ENCODE results near the gene PSKH1.

Gene PSKH1

DNA sequence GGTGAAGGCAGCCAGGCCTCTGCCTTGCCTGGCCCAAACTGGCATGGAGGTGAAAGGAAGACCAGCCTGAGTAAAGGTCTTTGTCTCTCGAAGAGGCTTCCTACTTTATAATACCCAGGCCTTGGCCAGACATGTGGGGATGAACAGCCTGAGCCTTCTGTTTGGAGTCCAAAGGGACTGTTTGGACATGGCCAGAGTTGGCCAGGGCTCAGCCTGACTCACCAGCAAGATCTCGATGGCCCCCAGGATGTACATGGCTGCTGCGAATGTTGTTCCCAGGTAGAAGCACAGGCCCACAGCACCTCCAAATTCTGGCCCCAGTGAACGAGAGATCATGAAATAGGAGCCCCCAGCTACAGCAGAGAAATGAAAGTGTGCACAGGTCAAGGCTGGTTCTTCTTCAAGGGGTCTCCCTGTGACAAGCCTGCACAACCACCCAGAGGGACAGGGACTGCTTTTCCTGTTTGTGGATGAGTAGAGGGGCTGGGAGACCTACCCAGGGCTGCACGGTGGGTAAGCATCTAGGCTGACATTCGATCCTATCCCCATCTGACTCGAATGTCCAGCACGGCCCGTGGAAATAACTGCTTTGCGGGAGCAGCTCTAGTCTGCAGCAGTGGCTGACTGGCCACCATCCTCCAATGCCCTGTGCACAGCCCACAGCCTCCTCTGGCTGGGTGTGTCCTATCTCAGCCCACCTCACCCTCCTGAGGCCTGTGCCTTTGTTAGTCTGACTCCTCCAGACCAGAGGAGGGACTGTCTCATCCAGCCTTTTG lies 61.6 kb downstream of the PSKH1 start:
- in situ Hi-C loops (cut with HindIII; ENCODE audit: low sequenced_read_pairs): no loop called here
- H3K4me3 ChIP-seq (ENCODE audit: low read depth, low read length): no peak overlapping the region
- DNase-seq (ENCODE audit: low read depth): no peak
- TF ChIP-seq, protein P1, sequence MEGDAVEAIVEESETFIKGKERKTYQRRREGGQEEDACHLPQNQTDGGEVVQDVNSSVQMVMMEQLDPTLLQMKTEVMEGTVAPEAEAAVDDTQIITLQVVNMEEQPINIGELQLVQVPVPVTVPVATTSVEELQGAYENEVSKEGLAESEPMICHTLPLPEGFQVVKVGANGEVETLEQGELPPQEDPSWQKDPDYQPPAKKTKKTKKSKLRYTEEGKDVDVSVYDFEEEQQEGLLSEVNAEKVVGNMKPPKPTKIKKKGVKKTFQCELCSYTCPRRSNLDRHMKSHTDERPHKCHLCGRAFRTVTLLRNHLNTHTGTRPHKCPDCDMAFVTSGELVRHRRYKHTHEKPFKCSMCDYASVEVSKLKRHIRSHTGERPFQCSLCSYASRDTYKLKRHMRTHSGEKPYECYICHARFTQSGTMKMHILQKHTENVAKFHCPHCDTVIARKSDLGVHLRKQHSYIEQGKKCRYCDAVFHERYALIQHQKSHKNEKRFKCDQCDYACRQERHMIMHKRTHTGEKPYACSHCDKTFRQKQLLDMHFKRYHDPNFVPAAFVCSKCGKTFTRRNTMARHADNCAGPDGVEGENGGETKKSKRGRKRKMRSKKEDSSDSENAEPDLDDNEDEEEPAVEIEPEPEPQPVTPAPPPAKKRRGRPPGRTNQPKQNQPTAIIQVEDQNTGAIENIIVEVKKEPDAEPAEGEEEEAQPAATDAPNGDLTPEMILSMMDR (IDR thresholded peaks at IDR 0.05; ENCODE audit: low read depth, low read length, missing control alignments): no peak

DNA sequence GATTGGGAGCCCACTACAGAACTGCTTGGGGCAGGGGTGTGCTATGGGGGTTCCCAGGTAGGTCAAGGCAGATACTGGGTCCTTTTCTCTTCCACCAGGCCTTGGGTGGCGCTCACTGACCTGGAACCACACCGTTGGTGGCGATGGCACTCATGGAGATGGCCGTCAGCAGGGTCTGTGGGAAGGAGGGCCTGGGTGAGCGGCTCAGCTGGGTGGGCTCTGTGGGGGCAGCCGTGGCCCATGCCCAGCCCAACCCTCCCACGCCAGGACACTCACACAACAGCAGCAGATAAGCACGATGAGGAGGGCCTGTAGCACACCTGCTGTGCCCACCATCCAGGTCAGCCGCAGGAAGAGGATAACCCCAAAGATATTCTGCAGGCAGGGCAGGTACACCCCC lies 64.6 kb downstream of the PSKH1 start:
- TF ChIP-seq, protein P1 (IDR thresholded peaks at IDR 0.05; ENCODE audit: low read depth, low read length, missing control alignments): no peak
- no peak overlapping the region for H3K4me3 ChIP-seq (ENCODE audit: low read depth, low read length)
- in situ Hi-C loops (cut with HindIII; ENCODE audit: low sequenced_read_pairs): no loop called here
- no peak for DNase-seq (ENCODE audit: low read depth)

DNA sequence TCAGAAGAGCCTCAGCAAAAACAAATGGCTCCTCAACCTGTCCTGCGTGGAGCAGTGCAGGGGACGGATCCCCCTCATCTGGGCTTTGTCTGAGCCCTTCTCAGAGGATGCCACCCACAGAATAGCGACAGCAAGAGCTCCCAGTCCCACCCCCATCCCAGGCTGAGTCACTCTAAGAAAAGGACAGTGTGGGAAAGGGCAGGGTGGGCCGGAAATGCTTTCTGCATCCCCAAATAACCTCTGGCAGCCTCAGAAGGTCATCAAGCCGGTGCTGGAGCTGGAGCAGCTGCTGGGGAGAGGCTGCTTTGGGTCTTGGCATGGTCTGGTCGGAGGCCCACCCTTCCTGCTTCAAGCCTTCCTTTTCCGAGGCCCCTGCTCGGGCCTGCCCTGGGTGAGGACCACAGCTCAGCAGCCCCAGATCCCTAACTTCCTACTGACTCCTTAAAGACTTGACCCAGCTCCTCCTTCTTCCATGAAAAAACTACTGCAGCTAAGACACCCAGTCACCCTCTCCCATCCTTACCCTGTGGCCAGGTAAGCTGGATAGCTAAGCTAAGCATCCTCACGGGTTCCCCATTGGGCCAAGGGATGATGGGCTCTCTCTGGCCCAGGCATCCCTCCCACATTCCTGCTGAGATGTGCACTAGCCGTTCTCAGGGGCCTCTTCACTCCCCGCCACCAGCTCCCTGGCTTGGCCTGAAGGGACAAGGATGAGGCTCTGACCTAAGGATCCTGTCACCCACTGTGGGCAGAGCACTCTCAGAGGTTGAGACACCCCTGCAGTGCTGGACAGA lies 66.7 kb downstream of the PSKH1 start:
- DNase-seq (ENCODE audit: low read depth): no peak
- TF ChIP-seq, protein P1 (IDR thresholded peaks at IDR 0.05; ENCODE audit: low read depth, low read length, missing control alignments): no peak
- H3K4me3 ChIP-seq (ENCODE audit: low read depth, low read length): no peak overlapping the region
- in situ Hi-C loops (cut with HindIII; ENCODE audit: low sequenced_read_pairs): no loop called here

DNA sequence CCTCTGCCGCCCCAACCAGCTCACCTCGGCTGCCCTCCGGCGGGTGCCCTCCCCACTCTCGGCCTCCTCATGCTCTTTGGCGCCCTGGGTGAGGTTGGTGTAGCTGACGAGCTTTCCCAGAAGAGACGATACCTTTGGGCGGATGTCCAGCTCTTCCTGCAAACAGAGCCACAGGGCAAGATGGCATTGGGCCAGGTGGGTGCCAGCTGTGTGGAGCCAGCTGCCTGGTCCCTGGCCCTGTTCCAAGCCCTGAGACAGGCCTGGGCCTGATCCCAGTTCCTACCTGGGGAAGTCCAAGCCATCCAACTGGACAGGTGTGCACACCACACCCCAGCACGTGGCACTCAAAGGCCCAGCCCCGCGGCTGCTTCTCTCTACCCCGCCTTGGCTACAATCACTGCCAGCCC lies 68.5 kb downstream of the PSKH1 start:
- DNase-seq (ENCODE audit: low read depth): no peak
- TF ChIP-seq, protein P1 (IDR thresholded peaks at IDR 0.05; ENCODE audit: low read depth, low read length, missing control alignments): no peak
- in situ Hi-C loops (cut with HindIII; ENCODE audit: low sequenced_read_pairs): no loop called here
- H3K4me3 ChIP-seq (ENCODE audit: low read depth, low read length): no peak overlapping the region

DNA sequence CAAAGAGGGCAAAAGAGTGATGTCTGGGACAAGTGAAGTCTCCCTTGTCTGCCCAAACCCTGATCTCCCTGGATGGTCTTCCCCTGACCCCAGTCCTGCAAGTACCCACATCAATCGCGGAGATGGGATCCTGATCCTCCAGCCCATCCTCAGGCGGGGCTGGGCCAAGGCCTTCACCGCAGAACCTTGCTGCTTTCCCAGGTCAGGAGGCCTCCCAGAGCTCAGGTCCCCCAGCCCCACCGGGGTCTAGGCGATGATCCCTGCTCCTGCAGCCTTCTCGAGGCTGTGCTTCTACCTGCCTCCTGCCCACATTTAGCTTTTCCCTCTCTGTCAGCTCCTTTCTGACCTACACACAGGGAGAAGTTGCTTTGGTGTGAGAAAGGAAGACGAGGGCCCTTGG lies 69.1 kb downstream of the PSKH1 start:
- TF ChIP-seq, protein P1 (IDR thresholded peaks at IDR 0.05; ENCODE audit: low read depth, low read length, missing control alignments): no peak
- no peak overlapping the region for H3K4me3 ChIP-seq (ENCODE audit: low read depth, low read length)
- in situ Hi-C loops (cut with HindIII; ENCODE audit: low sequenced_read_pairs): no loop called here
- DNase-seq (ENCODE audit: low read depth): no peak

DNA sequence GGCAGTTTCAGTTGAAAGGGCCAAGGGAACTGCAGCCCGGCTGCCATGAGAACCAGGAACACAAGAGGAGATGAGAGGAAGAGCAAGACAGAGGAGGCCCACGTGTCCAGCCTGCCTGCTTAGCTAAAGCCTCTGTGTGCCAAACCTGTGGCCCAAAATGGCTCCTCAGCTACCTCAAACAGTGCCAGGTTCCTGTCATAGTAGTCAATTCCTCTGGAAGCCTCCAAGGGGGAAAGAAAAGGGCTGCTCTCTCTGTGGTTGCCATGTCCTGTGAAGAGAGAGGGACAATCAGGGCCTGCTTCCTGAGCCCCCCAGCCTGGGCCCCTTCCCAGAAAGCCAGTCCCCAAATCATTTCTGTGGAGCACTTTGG lies 70.2 kb downstream of the PSKH1 start:
- TF ChIP-seq, protein P1 (IDR thresholded peaks at IDR 0.05; ENCODE audit: low read depth, low read length, missing control alignments): no peak
- in situ Hi-C loops (cut with HindIII; ENCODE audit: low sequenced_read_pairs): no loop called here

More for the DNA sequence above, 70.2 kb downstream of the PSKH1 start:
- no peak for DNase-seq (ENCODE audit: low read depth)
- H3K4me3 ChIP-seq (ENCODE audit: low read depth, low read length): no peak overlapping the region

Measured in astrocyte of the cerebellum (primary cell).